NCI-H2081 (cell line): ENCODE results near the gene LITAF.
"Not testable (repeated sequence)": the region's sequence is repeated elsewhere in the genome, so short reads cannot be mapped to it uniquely, and the experiment has no call there.

Experiments
- DNase-seq, 2 experiments: peaks; one replicate each; lab custom pipeline; 2025; lab: John Stamatoyannopoulos, UW

LITAF gene

DNA sequence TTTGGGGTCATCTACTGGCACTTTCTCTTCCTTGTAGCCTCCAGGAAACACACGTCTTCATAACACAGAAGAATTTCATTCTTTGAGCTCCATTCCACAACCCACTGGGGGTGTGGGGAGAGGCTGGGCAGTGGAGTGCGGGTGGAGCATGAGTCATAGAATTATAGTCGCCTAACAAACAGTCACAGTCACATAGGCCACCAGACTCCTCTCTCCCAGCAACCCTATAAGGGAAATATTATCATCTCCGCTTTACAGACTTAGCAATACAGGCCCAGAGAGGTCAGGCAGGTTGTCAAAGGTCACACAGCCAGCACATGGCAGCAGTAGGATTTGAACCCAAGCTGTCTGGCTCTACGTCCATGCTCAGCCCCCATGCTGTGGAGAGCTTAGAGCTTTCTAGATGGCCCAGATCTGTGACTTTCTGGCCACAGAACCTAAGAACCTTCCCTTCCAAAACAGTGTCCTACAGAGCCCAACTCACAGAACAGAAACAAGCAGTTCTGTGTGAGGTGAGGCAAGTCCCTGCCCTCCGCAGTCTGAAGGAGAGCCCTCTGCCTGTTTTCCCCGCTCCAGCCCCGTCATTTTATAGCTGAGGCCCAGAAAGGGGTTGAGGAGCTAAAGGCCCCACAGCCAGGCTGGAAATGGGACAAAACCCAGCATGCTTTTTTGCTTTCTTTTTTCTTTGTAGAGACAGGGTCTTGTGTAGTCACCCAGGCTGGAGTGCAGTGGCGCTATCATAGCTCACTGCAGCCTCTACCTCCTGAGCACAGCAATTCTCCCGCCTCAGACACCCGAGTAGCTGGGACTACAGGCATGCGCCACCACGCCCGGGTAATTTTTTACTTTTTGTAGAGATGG is 10.7 kb upstream of the LITAF start:
- DNase-seq: no peak

DNA sequence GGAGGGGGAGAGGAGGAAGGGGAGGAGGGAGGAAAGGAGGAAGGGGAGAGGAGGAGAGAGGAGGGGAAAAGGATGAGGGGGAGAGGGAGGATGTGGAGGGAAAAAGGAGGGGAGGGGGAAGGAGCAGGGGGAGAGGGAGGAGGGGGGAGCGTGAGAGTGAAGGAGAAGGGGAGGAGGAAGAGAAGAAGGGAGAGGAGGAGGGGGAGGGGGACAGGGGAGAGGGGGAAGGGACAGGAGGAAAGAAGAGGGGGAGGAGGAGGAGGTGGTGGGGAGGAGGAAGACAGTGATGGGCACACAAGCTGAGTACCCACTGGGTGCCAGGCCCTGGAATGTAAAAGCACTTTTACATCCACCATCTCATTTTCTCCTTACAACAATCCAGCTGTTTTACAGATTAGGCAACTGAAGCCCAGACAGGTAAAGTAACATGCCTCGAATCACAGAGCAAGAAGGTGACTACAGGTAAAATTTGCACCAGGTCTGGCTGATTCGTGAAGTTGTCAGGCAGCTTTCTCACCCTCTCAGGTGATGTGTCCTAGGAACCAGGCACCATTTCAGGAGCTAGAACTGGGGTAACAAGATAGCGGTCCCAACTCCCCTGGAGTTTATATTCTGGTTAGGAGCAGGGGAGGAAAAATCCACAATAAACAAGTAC is 10.0 kb upstream of the LITAF start:
- DNase-seq: no peak

DNA sequence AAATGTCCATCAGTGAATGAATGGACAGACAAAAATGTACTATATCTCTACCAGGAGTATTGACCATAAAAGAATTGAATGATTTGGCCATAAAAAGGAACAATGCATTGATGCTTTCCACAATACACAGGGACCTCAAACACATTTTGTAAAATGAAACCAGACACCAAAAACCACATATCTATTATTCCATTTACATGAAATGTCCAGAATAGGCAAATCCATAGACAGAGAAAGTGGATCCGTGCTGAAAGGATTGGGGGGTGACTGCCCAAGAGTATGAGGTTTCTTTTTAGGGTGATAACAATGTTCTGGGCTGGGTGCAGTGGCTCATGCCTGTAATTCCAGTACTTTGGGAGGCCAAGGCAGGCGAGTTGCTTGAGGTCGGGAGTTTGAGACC is 6.9 kb upstream of the LITAF start:
- no peak for DNase-seq

DNA sequence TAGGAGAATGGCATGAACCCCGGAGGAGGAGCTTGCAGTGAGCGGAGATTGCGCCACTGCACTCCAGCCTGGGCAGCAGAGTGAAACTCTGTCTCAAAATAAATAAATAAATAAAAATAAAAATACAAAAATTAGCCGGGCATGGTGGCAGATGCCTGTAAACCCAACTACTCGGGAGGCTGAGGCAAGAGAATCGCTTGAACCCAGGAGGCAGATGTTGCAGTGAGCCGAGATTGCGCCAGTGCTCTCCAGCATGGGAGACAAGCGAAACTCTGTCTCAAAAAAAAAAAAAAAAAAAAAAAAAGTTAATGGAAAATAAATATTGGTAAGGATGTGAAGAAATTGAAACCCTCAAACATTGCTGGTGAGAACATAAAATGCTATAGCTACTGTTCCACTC is 6.4 kb upstream of the LITAF start:
- DNase-seq: not testable (repeated sequence)

DNA sequence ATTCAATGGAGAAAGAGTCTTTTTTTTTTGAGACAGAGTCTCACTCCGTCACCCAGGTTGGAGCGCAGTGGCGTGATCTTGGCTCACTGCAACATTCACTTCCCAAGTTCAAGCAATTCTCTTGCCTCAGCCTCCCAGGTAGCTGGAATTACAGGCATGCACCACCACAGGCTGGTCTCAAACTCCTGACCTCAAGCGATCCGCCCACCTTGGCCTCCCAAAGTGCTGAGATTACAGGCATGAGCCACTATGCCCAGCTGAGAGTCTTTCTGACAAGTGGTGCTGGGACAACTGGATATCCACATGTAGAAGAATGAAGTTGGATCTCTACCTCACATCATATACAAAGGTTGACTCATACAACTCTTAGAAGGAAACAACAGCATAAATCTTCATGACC is 4.9 kb upstream of the LITAF start:
- DNase-seq: not testable (repeated sequence)

DNA sequence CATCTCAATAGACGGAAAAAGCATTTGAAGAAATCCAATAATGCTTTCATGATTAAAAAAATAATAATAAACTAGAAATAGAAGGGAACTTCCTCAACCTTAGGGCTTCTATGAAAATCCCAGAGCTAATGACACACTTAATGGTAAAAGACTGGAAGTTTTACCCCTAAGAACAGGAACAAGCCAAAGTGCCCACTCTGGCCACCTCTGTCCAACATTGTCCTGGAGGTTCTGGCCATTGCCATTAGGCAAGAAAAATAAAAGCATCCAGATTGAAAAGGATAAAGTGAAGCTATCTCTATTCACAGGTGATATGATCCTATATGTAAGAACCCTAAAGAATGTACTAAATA is 2.5 kb upstream of the LITAF start:
- no peak for DNase-seq

DNA sequence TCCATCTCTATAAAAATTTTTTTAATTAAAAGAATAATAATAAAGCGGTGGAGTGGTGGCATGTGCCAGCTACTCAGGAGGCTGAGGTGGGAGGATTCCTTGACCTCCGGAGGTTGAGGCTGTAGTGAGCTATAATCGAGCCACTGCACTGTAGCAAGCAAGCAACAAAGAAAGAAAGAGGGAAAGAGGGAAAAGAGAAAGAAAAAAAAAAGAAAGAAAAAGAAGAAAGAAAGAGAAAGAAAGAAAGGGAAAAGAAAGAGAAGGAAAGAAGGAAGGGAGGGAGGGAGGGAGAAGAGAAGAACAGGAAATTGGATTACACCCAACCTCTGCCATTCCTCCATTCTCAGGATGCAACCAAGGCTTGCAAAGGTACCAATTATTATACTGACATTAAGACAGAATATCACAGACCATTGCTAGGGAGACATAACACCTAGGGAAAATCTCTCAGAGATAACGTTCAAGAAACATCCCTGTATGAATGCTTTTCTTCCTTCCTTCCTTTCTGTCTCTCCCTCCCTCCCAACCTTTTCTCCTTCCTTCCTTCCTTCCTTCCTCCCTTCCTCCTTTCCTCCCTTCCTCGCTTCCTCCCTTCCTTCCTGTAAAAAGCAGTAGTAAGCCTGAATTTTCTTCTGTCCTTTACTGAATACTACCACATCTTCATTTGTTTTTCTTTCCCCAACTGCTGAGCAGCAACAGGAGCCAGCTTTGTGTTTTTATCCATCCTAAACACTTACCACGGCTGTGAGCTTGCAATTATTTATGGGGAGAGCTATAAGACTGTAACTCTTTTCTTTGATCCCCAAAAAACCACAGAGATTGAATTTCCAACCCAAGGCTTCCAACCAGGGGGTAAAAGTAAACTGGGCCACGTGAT is 1.8 kb upstream of the LITAF start:
- DNase-seq: no peak

DNA sequence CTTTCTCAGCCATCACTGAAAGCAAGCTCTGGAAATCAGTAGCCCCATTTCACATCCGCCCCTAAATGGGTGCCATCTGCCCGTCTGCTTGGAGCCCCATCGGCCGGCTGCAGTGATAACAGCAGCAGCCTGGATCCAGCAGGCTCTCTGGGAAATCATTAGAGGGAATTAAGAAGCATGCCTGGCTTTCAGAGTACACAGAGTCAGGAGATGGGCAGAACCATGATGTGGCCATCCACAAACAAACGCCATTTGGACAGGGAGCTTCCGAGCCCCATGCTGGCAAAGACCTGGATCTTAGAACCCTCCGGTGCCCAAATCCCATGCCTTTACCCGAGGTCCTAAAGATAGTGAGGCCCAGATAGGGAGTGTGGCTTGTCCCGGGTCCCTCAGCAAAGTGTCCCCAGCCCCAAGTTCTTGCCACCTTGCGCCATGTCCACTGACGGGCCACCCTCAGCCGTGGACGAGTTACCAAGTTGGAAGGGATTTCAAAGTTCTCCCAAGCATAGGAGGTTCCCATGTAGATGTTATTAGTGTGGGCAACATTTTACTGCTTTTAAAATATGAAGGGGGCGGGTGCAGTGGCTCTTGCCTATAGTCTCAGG is 1.0 kb upstream of the LITAF start:
- DNase-seq: no peak

DNA sequence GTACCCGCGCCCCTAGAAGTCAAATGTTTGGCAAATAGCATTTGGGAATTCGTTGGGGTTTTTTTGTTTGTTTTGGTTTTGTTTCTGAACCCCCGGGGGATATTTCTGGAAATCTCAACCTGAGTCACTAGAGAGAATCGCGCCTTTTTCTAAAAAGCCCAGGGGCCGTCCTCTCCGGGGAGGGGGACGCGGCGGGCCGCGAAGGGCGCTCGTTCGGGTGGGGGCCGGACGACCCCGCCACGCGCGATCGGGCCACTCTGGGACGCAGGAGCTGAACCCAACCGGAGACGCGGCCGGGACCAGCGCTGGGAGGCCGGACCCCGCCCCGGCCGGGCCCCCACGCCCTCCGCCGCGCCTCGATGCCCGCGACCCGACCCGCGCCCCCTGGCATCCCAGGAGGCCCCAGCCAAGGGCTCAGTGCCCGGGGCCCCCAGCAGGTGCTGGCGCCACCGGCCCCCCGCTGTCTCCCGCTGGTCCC is 302 bp downstream of the LITAF start:
- no peak for DNase-seq

DNA sequence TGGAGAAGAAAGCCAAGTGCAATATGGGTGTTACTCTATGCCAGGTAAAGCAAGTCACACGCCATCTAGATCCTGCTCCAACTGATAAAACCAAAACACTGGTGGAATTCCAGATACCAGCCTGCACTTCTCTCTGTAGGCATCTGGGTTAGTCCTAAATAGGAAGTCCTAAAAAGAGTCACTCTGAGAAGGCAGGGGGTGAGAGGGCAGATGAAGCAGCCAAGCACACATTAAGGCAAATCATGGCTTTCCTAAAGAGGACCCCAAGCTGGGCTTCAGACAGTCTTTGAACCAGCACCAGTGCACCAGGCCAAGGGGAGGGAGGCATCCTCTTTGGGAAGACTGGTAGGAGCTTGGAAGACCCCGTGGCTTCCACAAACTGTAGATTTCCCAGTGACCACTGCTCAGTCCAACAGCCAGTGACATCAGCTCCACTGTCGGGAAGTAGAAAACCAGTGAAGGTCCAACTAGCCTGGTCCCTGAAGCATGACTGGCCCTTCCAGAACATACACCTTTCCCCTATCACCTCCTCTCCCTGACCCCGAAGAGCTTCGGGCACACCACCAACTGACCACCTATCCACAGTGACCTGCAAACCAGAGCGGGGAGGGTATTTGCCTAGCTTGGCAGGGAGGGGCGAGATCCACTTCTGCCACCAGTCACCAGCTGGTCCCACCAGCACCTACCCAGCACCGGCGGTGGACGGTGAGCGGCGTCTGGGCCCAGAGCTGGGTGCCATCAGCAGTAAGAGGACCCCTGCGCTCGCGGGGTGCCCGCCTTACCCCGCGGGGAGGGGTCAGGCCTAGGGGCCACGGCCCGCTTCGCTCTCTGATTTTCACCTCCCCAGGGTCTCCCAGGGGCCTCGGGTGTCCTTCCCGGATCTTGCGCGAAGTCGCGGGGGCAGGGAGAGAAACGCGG is 1.0 kb downstream of the LITAF start:
- no peak for DNase-seq

DNA sequence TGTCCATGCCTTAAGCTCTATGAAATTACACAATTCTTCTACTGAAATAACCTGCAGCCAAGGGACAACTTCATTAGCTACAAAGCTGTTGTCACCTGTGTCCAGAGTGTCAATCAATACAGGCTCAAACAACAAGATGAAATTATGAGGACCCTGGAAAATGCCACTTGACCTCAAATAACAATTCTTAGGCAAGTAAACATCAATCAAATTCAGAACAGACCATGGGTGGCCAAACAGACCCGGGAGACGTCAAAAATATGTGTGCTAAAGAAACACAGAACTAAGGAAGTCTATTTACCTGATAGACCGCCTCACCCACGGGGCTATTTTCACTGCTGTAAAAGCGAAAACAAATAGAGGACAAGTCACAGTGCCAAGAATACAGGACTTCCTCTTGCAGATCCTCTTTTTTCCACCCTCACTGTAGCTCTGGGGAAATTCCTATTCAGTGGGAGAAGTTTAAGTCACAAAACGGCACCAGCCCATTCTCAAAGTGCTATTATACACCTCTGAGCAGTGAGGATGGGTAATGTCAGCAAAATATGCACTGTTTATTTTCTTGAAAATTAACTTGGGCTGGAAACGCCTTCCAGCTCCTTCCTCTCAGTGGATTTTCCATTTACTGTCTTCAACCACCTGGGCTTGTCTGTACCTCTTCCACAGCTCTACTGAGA is 2.7 kb downstream of the LITAF start:
- DNase-seq: peak; percentile 9 to 45

DNA sequence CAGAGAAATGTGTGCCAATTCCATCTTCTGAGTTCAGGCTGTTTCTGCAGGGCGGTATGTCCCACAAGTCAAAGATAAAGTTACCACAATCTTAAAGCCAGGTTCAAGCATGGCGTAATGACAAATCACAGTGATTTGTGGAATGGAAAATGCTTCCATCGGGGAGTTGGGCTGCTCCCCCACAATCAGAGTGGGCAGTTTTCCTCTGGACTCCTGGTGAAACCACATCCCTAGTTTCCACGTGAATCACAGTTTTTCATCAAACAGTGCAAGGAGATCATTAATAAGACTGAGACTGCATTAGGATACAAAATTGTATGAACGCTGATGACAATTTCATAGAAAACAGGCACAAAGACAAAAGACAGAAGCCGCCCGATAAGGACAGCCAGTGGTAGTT is 3.6 kb downstream of the LITAF start:
- DNase-seq: no peak

DNA sequence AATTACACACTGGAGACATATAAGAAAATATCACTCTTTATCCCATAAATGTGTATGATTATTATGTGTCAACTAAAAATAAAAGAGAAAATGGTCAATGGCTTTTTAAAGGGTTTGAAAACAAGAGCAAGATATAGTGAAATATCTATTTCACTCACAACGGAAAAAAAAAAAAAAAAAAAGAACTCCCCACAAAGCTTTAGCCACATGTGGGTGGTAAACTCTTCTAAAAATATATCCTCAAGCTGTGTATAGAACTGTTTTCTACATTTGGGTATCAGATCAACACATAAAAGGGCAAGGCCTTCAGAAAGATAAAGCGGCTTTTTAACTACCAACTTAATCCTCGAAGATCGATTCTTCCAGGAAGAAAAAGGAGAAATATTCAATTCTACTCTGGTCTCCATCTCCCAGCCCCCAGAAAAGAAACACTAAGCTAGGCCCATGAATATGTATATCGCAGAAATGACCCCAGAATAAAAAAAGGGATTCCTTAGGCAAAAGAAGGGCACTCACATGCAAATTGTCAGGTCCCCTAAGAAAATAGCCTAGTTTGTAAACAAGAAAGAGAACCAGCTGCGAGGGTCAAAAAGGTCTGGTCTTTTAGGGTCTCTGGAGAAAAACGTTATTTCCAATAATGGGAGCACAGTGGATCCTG is 4.4 kb downstream of the LITAF start:
- no peak for DNase-seq

DNA sequence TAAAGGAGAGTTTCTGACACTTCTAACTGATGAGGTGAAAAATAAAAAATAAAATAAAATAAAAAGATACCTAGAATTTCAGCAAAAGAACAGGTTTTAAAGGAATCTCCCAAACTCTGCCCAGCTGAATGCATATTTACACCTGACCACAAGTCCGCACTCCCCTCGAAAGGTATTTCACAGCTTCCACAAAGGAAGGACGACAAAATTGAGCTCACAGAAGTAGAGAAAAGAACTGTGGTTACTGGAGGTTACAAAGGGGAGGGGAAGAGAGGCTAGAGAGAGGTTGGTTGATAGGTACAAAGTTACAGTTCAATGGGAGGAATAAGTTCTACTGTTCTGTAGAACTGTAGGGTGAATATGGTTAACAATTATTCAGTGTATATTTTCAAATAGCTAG is 5.0 kb downstream of the LITAF start:
- DNase-seq: no peak

DNA sequence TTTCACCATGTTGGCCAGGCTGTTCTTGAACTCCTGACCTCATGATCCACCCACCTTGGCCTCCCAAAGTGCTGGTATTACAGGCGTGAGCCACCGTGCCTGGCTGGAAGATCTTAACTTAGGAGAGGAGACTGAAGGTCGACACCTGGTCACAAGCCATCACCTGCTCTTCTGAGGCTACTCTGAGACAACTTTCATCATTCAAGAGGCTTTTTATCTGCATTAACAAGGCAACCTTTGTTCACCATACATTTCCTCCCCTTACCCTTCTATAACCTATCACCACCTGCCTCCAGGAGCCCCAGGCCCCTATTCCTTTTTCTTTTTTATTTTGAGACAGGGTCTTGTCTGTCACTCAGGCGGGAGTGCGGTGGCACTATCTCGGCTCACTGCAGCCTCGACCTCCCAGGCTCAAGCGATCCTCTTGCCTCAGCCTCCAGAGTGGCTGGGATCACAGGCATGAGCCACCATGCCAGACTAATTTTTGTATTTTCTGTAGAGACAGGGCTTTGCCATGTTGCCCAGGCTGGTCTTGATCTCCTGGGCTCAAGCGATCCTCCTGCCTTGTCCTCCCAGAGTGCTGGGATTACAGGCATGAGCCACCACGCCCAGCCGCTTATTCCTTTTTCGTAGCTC is 6.2 kb downstream of the LITAF start:
- no peak for DNase-seq

DNA sequence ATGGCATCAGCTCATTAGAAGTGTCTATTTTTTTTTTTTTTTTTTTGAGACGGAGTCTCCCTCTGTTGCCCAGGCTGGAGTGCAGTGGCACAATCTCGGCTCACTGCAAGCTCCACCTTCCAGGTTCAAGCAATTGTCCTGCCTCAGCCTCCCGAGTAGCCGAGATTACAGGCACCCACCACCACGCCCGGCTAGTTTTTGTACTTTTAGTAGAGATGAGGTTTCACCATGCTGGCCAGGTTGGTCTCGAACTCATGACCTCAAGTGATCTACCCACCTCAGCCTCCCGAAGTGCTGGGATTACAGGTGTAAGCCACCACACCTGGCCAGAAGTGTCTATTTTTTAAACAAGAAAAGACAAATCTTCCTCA is 9.4 kb downstream of the LITAF start:
- not testable (repeated sequence) for DNase-seq

DNA sequence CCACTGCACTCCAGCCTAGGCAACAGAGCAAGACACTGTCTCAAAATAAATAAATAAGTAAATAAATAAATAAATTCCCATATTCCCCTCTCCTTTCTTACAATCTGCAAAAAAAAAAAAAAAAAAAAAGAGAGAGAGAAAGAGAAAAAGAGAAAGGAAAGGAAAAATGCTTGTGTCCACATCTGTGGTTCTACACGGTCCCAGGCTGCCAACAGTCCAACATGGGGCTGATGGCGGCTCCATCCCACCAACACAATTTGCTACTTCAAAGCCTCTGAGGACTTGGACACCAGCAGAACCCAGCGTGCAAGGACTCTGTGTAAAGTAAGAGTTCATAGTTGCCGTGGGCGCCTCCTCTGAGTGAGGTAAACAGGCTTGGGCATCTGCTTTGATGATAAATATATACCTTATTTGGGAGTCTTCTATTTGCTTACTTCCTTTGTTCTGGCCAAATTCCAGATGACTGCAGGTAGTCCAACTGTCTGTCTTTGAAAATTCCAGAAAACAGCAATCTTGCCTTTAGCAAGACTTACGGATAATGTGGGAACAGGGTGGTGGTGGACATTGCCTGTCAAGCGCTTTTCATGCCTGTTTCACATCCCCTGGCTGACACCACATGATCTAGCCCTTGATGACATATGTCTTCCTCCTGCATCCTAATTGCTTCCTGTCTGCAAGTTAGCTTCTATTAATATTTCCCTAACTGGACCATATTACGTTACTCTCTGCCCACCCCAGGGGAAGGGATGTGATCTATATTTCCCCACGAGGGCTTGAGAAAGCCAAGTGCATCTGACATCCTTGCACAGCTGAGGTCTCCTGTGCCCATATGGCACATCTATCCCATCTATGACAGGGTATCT is 10.1 kb downstream of the LITAF start:
- DNase-seq: peak in 1 of 2 experiments; percentile 9

DNA sequence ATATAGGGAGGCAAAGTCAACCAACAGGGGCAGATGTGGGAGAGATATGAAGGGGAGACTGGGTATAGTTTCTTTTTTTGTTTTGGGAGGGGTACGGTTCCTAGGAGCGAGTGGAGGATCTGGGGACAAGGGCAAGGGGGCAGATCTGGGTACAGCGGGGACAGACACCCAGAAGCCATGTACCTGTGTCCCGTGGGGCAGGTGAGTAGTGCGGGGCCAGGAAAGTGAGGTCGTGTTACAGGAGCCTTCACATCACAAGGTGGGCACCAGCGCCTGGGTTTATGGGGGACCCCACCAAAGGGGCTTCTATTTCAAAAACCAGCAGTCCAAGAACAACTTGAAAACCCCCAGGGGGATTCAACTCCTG is 11.5 kb downstream of the LITAF start:
- no peak for DNase-seq
